Stimulated activated naive B cell treated with anti-CD40 and anti-IgM and Interleukin-4, amounts not matched to agents 10 μg/mL and 1 μg/mL and 100 μg/mL, for 72 hours (primary cell): ENCODE measurements around the gene LGR6.
"Not testable (repeated sequence)": the region's sequence is repeated elsewhere in the genome, so short reads cannot be mapped to it uniquely, and the experiment has no call there.

Experiments used
- ATAC-seq, 2 donors: fragments of 150-1000 bp; cut with Tn5 transposase; replicated peaks; 2 replicates each; pipeline ENCODE4 v1.10.0; 2021; ENCODE audit warnings: moderate library complexity in 1 of 2
- DNase-seq: peaks from one replicate; pipeline ENCODE4 v3.0.0; 2021
- H3K27ac Mint-ChIP-seq: one replicate; pipeline ENCODE4 v1.8.0; 2022; ENCODE audit warnings: mild to moderate bottlenecking, mixed read lengths
- H3K27me3 Mint-ChIP-seq, 2 donors: one replicate each; pipeline ENCODE4 v1.8.0; 2022; ENCODE audit warnings: mixed read lengths in 2 of 2
- H3K36me3 Mint-ChIP-seq, 2 donors: one replicate each; pipeline ENCODE4 v1.8.0; 2022; ENCODE audit warnings: mixed read lengths in 2 of 2, mild to moderate bottlenecking in 1 of 2
- H3K4me1 Mint-ChIP-seq, 2 donors: one replicate each; pipeline ENCODE4 v1.8.0; 2022; ENCODE audit warnings: mixed read lengths in 2 of 2, mild to moderate bottlenecking in 1 of 2
- H3K4me3 Mint-ChIP-seq, 2 donors: one replicate each; pipeline ENCODE4 v1.8.0; 2022; ENCODE audit warnings: mild to moderate bottlenecking in 2 of 2, mixed read lengths in 2 of 2, moderate library complexity in 1 of 2
- H3K9me3 Mint-ChIP-seq, 2 donors: one replicate each; pipeline ENCODE4 v1.8.0; 2022; ENCODE audit warnings: mixed read lengths in 2 of 2, mild to moderate bottlenecking in 1 of 2

LGR6 gene

GRCh38 chr1:202235856-202236837, 42.5 kb downstream of the LGR6 start:
- H3K4me3 Mint-ChIP-seq, result no peak overlapping the region
- no peaks in the 10 kb centered on the region for H3K36me3 Mint-ChIP-seq
- ATAC-seq (peak; percentile 87 to 90), DNase-seq (peak; percentile 39)
- no peaks in the 10 kb centered on the region for H3K9me3 Mint-ChIP-seq
- peaks cover 25 to 27% of the 10 kb centered on the region in 2 donors for H3K27me3 Mint-ChIP-seq
- peaks cover 8 to 13% of the 10 kb centered on the region in 2 donors for H3K4me1 Mint-ChIP-seq
- H3K27ac Mint-ChIP-seq, result no peak overlapping the region

DNA sequence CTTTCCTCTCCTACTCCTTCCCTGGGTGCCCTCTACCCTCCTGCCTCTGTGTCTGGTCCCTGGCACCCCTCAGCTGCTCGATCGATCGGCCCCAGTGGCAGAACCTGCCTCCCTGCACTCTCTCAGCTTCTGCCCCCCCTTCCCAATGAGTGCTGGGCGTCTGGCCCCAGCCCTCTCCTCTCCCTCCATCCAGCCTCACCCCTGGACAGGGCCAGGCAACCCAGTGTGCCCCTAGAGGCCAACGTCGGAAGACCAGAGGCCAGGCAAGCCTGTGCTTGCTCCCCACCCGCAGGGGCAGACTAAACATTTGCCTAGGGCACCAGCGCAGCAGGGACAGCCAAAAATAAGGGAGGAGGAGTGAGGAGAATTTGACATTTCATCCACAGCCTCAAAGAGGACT, 43.5 kb downstream of the LGR6 start:
- Mint-ChIP-seq H3K4me3 (no peak overlapping the region), H3K27ac (no peak overlapping the region), H3K9me3 (no peaks in the 10 kb centered on the region), H3K27me3 (peaks cover 33 to 35% of the 10 kb centered on the region in 2 donors), H3K4me1 (peaks cover 8 to 17% of the 10 kb centered on the region in 2 donors), H3K36me3 (no peaks in the 10 kb centered on the region)
- DNase-seq (peak; percentile 12), ATAC-seq (peak; percentile 80 to 83)

DNA sequence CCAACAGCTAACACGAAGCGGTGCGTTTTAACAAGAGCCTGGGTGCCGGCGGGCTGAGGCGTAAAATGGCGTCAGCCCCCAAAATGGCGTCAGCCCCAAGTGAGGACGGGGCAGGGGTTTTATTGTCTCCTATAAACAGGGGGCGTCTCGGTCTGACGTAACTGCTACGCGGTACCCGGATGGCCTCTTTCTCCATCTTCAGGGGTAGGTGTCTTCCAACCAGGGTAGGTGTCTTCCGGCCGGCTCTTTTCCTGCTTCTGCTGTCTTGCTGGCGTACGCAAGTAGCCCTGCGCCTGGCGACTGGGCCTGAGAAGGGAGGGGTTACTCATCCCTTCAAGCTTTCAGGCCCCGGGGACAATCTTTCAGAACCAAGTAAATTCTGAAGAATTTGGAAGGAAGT, 45.3 kb downstream of the LGR6 start:
- Mint-ChIP-seq H3K4me3 (no peak overlapping the region), H3K9me3 (no peaks in the 10 kb centered on the region), H3K4me1 (peaks cover 8 to 17% of the 10 kb centered on the region in 2 donors), H3K27me3 (peaks cover 33 to 35% of the 10 kb centered on the region in 2 donors), H3K36me3 (no peaks in the 10 kb centered on the region), H3K27ac (no peak overlapping the region)
- DNase-seq (no peak), ATAC-seq (no peak)

GRCh38 chr1:202240226-202240625, 46.6 kb downstream of the LGR6 start:
- not testable (repeated sequence) for H3K27ac Mint-ChIP-seq

DNA sequence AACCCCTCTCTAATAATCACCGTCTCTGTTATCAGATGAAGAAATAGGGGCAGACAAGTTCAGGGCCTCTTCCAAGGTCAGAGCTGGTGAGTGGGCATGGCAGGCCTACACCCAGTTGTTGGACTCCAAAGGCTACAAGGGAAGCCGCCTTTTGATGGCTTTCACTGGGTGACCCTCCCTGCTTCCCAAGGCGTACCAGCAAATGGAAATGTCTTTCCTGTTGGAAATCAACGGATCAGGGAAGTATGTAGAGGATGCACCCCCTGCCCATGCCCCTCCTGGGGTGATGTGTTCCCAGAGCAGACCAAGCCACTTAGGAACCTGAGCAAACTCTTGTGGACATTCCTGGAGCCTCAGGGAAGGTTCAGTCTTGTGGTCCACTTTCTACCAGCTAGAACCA, 47.4 kb downstream of the LGR6 start:
- ATAC-seq, result no peak

More at GRCh38 chr1:202240226-202240625, 46.6 kb downstream of the LGR6 start:
- DNase-seq, H3K4me3 Mint-ChIP-seq, ATAC-seq, H3K36me3 Mint-ChIP-seq, H3K9me3 Mint-ChIP-seq: not testable (repeated sequence)
- Mint-ChIP-seq H3K4me1 (peaks cover 8 to 24% of the 10 kb centered on the region in 2 donors), H3K27me3 (peaks cover 29 to 35% of the 10 kb centered on the region in 2 donors)

GRCh38 chr1:202241376-202242079, 47.9 kb downstream of the LGR6 start:
- H3K36me3 Mint-ChIP-seq, result no peaks in the 10 kb centered on the region
- no peak overlapping the region for H3K4me3 Mint-ChIP-seq
- ATAC-seq (no peak), DNase-seq (no peak)
- H3K27me3 Mint-ChIP-seq, result peaks cover 16 to 25% of the 10 kb centered on the region in 2 donors
- no peak overlapping the region for H3K27ac Mint-ChIP-seq
- peaks cover 4 to 17% of the 10 kb centered on the region in 2 donors for H3K4me1 Mint-ChIP-seq
- no peaks in the 10 kb centered on the region for H3K9me3 Mint-ChIP-seq

More for the DNA sequence above, 47.4 kb downstream of the LGR6 start:
- H3K4me1 Mint-ChIP-seq, result peaks cover 8 to 23% of the 10 kb centered on the region in 2 donors
- H3K9me3 Mint-ChIP-seq, result no peaks in the 10 kb centered on the region
- peaks cover 22 to 31% of the 10 kb centered on the region in 2 donors for H3K27me3 Mint-ChIP-seq
- no peak overlapping the region for H3K4me3 Mint-ChIP-seq
- no peak for DNase-seq
- H3K27ac Mint-ChIP-seq, result no peak overlapping the region
- no peaks in the 10 kb centered on the region for H3K36me3 Mint-ChIP-seq

GRCh38 chr1:202242080-202242419, 48.5 kb downstream of the LGR6 start:
- H3K27ac Mint-ChIP-seq, result no peak overlapping the region
- no peak for ATAC-seq
- no peaks in the 10 kb centered on the region for H3K9me3 Mint-ChIP-seq
- H3K27me3 Mint-ChIP-seq, result peaks cover 12 to 20% of the 10 kb centered on the region in 2 donors
- no peaks in the 10 kb centered on the region for H3K36me3 Mint-ChIP-seq
- H3K4me1 Mint-ChIP-seq, result peaks cover 2 to 13% of the 10 kb centered on the region in 2 donors
- no peak overlapping the region for H3K4me3 Mint-ChIP-seq
- DNase-seq, result no peak

DNA sequence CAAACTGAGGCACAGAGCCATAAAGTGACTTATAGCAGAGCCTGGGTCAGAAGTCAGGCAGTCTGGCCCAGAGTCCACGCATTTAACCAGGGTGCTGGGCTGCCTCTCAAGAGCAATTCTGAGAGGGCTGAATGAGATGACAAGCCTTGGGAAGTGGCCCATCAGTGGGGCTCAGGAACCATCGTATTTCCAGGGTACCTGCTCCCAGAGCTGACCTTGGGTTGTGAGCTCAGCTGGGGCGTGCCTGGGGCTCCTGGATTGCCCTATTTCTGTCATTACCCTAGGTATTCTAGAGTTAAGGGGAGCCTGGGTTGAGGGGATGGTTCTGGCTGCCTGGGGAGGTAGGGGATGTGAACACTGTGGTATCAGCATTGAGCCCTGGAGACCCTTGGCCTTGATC, 49.4 kb downstream of the LGR6 start:
- ATAC-seq (no peak), DNase-seq (no peak)
- Mint-ChIP-seq H3K27ac (no peak overlapping the region), H3K27me3 (peaks cover 15 to 22% of the 10 kb centered on the region in 2 donors), H3K4me3 (no peak overlapping the region), H3K36me3 (no peaks in the 10 kb centered on the region), H3K9me3 (no peaks in the 10 kb centered on the region), H3K4me1 (peaks cover 2 to 11% of the 10 kb centered on the region in 2 donors)

DNA sequence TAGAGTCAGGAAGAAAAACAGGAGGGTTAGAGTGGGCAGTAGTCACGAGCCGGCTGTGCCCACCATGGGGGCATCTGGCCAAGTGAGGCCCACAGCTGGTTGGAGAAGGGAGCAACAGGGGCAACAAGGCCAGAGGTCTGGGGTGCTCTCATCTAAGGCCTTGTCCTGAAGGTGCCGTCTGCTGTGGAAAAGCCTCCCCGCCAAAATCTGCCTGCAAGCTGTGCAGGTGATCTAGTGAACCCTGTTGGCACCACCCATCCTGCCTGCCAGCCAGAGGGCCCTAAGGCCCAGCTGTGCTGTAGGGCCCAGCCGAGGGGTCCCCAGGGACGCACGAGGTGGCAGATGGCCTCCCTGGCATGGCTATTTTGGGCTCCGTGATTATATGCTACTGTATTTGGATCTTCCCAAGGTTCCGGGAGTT, 51.3 kb downstream of the LGR6 start:
- H3K27me3 Mint-ChIP-seq, result peaks cover 28% of the 10 kb centered on the region in 2 donors
- ATAC-seq (no peak), DNase-seq (no peak)
- H3K4me1 Mint-ChIP-seq, result peaks cover 2 to 11% of the 10 kb centered on the region in 2 donors
- H3K36me3 Mint-ChIP-seq, result no peaks in the 10 kb centered on the region
- H3K27ac Mint-ChIP-seq, result no peak overlapping the region
- H3K4me3 Mint-ChIP-seq, result no peak overlapping the region
- no peaks in the 10 kb centered on the region for H3K9me3 Mint-ChIP-seq

GRCh38 chr1:202245391-202245790, 51.8 kb downstream of the LGR6 start:
- Mint-ChIP-seq H3K4me1 (peaks cover 2 to 11% of the 10 kb centered on the region in 2 donors), H3K9me3 (no peaks in the 10 kb centered on the region), H3K36me3 (no peaks in the 10 kb centered on the region), H3K27ac (no peak overlapping the region), H3K27me3 (peaks cover 32 to 33% of the 10 kb centered on the region in 2 donors), H3K4me3 (no peak overlapping the region)
- ATAC-seq, result no peak
- no peak for DNase-seq

GRCh38 chr1:202247104-202247503, 53.5 kb downstream of the LGR6 start:
- peaks cover 33% of the 10 kb centered on the region in 2 donors for H3K27me3 Mint-ChIP-seq
- no peak overlapping the region for H3K4me3 Mint-ChIP-seq
- ATAC-seq (no peak), DNase-seq (no peak)
- H3K9me3 Mint-ChIP-seq, result no peaks in the 10 kb centered on the region
- no peaks in the 10 kb centered on the region for H3K36me3 Mint-ChIP-seq
- no peak overlapping the region for H3K27ac Mint-ChIP-seq
- peaks cover 5 to 6% of the 10 kb centered on the region in 2 donors for H3K4me1 Mint-ChIP-seq

DNA sequence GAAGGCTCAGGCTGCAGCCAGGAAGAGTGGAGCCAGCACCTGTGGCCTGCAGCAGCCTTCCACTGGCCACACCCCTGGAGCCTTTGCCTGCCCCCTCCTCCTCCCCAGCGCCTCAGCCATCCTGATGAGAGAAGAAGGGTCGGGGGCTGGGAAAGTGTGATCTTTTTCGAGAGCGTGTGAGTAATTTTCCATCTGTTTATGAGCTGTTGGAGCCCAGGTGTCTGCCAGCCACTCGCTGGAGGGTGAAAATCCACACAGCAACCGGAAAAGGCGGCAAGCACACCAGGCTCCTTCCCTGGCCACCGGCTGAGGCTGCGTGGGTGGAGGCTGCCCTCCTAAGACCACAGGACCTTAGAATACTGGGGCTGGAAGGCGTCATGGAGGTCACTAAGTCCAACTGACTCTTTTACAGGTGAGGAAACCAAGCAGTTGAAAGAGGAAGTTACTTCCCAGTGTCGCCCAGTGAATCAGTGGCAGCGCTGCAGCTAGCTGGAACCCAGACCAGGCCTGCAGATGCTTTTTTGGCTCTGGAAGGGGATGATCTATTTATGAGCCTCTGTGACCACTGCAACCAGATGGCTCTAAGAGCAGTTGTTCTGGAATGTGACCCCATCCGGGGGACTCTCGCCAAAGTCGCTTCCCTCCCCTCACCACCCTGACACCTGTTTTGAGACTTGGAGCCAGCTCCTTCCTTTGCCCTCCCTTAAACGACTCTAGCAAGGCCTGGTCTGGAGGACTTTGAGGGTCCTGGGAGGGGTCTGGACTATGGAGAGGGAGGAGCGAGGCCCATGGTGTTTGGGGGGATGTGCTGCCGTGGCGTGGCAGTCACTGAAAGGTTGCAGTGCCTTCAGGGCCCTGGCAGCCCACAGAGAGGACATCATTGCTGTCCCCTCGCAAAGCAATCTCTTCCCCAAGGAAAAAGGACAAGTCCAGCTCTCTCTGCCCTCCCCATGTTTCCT, 54.5 kb downstream of the LGR6 start:
- ATAC-seq, result peak in 1 of 2 donors; percentile 33
- H3K36me3 Mint-ChIP-seq, result no peaks in the 10 kb centered on the region
- H3K4me3 Mint-ChIP-seq, result no peak overlapping the region
- no peak for DNase-seq
- peaks cover 6% of the 10 kb centered on the region in 2 donors for H3K4me1 Mint-ChIP-seq
- no peak overlapping the region for H3K27ac Mint-ChIP-seq
- H3K9me3 Mint-ChIP-seq, result no peaks in the 10 kb centered on the region
- peaks cover 36% of the 10 kb centered on the region in 2 donors for H3K27me3 Mint-ChIP-seq

GRCh38 chr1:202248861-202249260, 55.3 kb downstream of the LGR6 start:
- no peaks in the 10 kb centered on the region for H3K36me3 Mint-ChIP-seq
- ATAC-seq (no peak), DNase-seq (no peak)
- no peaks in the 10 kb centered on the region for H3K9me3 Mint-ChIP-seq
- no peak overlapping the region for H3K27ac Mint-ChIP-seq
- peaks cover 36% of the 10 kb centered on the region in 2 donors for H3K27me3 Mint-ChIP-seq
- H3K4me1 Mint-ChIP-seq, result peaks cover 6% of the 10 kb centered on the region in 2 donors
- no peak overlapping the region for H3K4me3 Mint-ChIP-seq

GRCh38 chr1:202249436-202249835, 55.8 kb downstream of the LGR6 start:
- no peak overlapping the region for H3K4me3 Mint-ChIP-seq

More at GRCh38 chr1:202249436-202249835, 55.8 kb downstream of the LGR6 start:
- no peaks in the 10 kb centered on the region for H3K36me3 Mint-ChIP-seq
- H3K27me3 Mint-ChIP-seq, result peaks cover 38% of the 10 kb centered on the region in 2 donors
- no peak overlapping the region for H3K27ac Mint-ChIP-seq
- peaks cover 0 to 2% of the 10 kb centered on the region in 2 donors for H3K9me3 Mint-ChIP-seq
- DNase-seq (no peak), ATAC-seq (no peak)
- H3K4me1 Mint-ChIP-seq, result peaks cover 6% of the 10 kb centered on the region in 2 donors
